H9 (cell line): ENCODE data around the gene BIRC5. TPM values are rescaled to one million over a fixed set of nuclear protein-coding genes. Genes with fewer than 3 reads are reported as not detected.
"Not testable (repeated sequence)": the region's sequence is repeated elsewhere in the genome, so short reads cannot be mapped to it uniquely, and the experiment has no call there.

Experiments used
- DNase-seq: peaks from one replicate; pipeline ENCODE4 v3.0.0-alpha.2; 2017
- H2AFZ ChIP-seq: one replicate; pipeline ENCODE4 v1.6.1; 2013; ENCODE audit warnings: mild to moderate bottlenecking, low read length, control low read depth, moderate library complexity
- H2AK5ac ChIP-seq: 2 replicates; pipeline ENCODE4 v1.6.1; 2013; ENCODE audit warnings: low read length, control low read depth, mixed read lengths; ENCODE audit not compliant: insufficient read length
- H2BK120ac ChIP-seq: one replicate; pipeline ENCODE4 v1.6.1; 2013; ENCODE audit warnings: low read depth, mild to moderate bottlenecking, low read length, control low read depth, inconsistent platforms; ENCODE audit not compliant: poor library complexity, severe bottlenecking
- H2BK12ac ChIP-seq: 2 replicates; pipeline ENCODE4 v1.6.1; 2013; ENCODE audit warnings: low read length, control low read depth, mixed read lengths, low read depth; ENCODE audit not compliant: insufficient read length
- H2BK15ac ChIP-seq: 2 replicates; pipeline ENCODE4 v1.6.1; 2013; ENCODE audit warnings: low read depth, low read length, control low read depth
- H2BK20ac ChIP-seq: one replicate; pipeline ENCODE4 v1.6.1; 2013; ENCODE audit warnings: low read depth, mild to moderate bottlenecking, low read length, control low read depth, inconsistent platforms; ENCODE audit not compliant: poor library complexity, severe bottlenecking
- H2BK5ac ChIP-seq: 2 replicates; pipeline ENCODE4 v1.6.1; 2013; ENCODE audit warnings: low read length, control low read depth, mixed read lengths; ENCODE audit not compliant: insufficient read length
- H3K14ac ChIP-seq: 2 replicates; pipeline ENCODE4 v1.6.1; 2013; ENCODE audit warnings: low read length, control low read depth; ENCODE audit not compliant: insufficient read depth
- H3K18ac ChIP-seq: 2 replicates; pipeline ENCODE4 v1.6.1; 2013; ENCODE audit warnings: low read depth, mild to moderate bottlenecking, mixed read lengths, low read length, control low read depth; ENCODE audit not compliant: insufficient read length
- H3K23ac ChIP-seq: 2 replicates; pipeline ENCODE4 v1.6.1; 2013; ENCODE audit warnings: low read length, control low read depth, mixed read lengths, low read depth; ENCODE audit not compliant: insufficient read length
- H3K23me2 ChIP-seq: 2 replicates; pipeline ENCODE4 v1.6.1; 2013; ENCODE audit warnings: low read depth, mild to moderate bottlenecking, mixed read lengths, low read length, control low read depth; ENCODE audit not compliant: insufficient read length, poor library complexity, severe bottlenecking
- H3K27ac ChIP-seq: 2 replicates; pipeline ENCODE4 v1.5.1; 2013; ENCODE audit warnings: low read length, control low read depth, mixed read lengths, low read depth; ENCODE audit not compliant: insufficient read length
- H3K27me3 ChIP-seq: 2 replicates; pipeline ENCODE4 v1.6.1; 2013; ENCODE audit warnings: low read length, control low read depth, inconsistent platforms; ENCODE audit not compliant: insufficient read depth
- H3K4ac ChIP-seq: 2 replicates; pipeline ENCODE4 v1.6.1; 2013; ENCODE audit warnings: low read depth, mild to moderate bottlenecking, control low read depth, inconsistent platforms, low read length, moderate library complexity
- H3K4me1 ChIP-seq: 2 replicates; pipeline ENCODE4 v1.6.1; 2013; ENCODE audit warnings: low read length, control low read depth, inconsistent platforms; ENCODE audit not compliant: insufficient read depth
- H3K4me2 ChIP-seq: 2 replicates; pipeline ENCODE4 v1.6.1; 2013; ENCODE audit warnings: low read length, control low read depth, mixed read lengths; ENCODE audit not compliant: insufficient read length, insufficient read depth
- H3K56ac ChIP-seq: 2 replicates; pipeline ENCODE4 v1.6.1; 2013; ENCODE audit warnings: low read depth, mild to moderate bottlenecking, mixed read lengths, low read length, control low read depth; ENCODE audit not compliant: insufficient read length
- H3K79me1 ChIP-seq: 2 replicates; pipeline ENCODE4 v1.6.1; 2013; ENCODE audit warnings: low read depth, mild to moderate bottlenecking, moderate library complexity, low read length, control low read depth, inconsistent platforms; ENCODE audit not compliant: insufficient read depth, poor library complexity, severe bottlenecking
- H3K79me2 ChIP-seq: 2 replicates; pipeline ENCODE4 v1.6.1; 2013; ENCODE audit warnings: low read length, control low read depth, inconsistent platforms; ENCODE audit not compliant: insufficient read depth
- H3K9ac ChIP-seq: 2 replicates; pipeline ENCODE4 v1.6.1; 2013; ENCODE audit warnings: low read length, control low read depth, mixed read lengths; ENCODE audit not compliant: insufficient read length; ENCODE audit errors: extremely low read depth
- H3K9me3 ChIP-seq: one replicate; pipeline ENCODE4 v1.6.1; 2013; ENCODE audit warnings: low read depth, low read length, inconsistent platforms; ENCODE audit not compliant: control insufficient read depth
- H3T11ph ChIP-seq: one replicate; pipeline ENCODE4 v1.6.1; 2013; ENCODE audit warnings: mild to moderate bottlenecking, low read length, control low read depth, inconsistent platforms
- H4K20me1 ChIP-seq: one replicate; pipeline ENCODE4 v1.6.1; 2013; ENCODE audit not compliant: control insufficient read depth, insufficient read length, insufficient read depth
- H4K5ac ChIP-seq: 2 replicates; pipeline ENCODE4 v1.6.1; 2013; ENCODE audit warnings: low read depth, mild to moderate bottlenecking, mixed read lengths, low read length, control low read depth; ENCODE audit not compliant: insufficient read length
- H4K8ac ChIP-seq: replicated peaks from 2 replicates; pipeline ENCODE4 v1.6.1; 2013; ENCODE audit warnings: low read length, control low read depth, mixed read lengths, low read depth; ENCODE audit not compliant: insufficient read length
- H4K91ac ChIP-seq: 2 replicates; pipeline ENCODE4 v1.6.1; 2013; ENCODE audit warnings: low read depth, mild to moderate bottlenecking, moderate library complexity, mixed read lengths, low read length, control low read depth; ENCODE audit not compliant: insufficient read length
- H3K27ac Mint-ChIP-seq, 3 experiments: 2 replicates in 2 of 3; 3 replicates in 1 of 3; pipeline ENCODE4 v1.8.0; 2020 to 2021; ENCODE audit warnings: mixed read lengths in 3 of 3, mild to moderate bottlenecking in 1 of 3, moderate library complexity in 1 of 3
- H3K27me3 Mint-ChIP-seq: 2 replicates; pipeline ENCODE4 v1.8.0; 2021; ENCODE audit warnings: low read depth, mild to moderate bottlenecking, moderate library complexity, mixed read lengths
- H3K36me3 Mint-ChIP-seq, 3 experiments: 2 replicates in 2 of 3; 3 replicates in 1 of 3; pipeline ENCODE4 v1.8.0; 2020 to 2021; ENCODE audit warnings: low read depth in 3 of 3, mixed read lengths in 3 of 3; ENCODE audit not compliant: insufficient read depth in 1 of 3
- H3K4me1 Mint-ChIP-seq, 2 experiments: 2 replicates each; pipeline ENCODE4 v1.8.0; 2020; ENCODE audit warnings: mixed read lengths in 2 of 2
- H3K4me3 Mint-ChIP-seq, 2 experiments: 2 replicates in 1 of 2; 3 replicates in 1 of 2; pipeline ENCODE4 v1.8.0; 2020 to 2021; ENCODE audit warnings: mild to moderate bottlenecking in 2 of 2, mixed read lengths in 2 of 2, moderate library complexity in 1 of 2
- H3K9me3 Mint-ChIP-seq, 2 experiments: 2 replicates in 1 of 2; 3 replicates in 1 of 2; pipeline ENCODE4 v1.8.0; 2020; ENCODE audit warnings: mild to moderate bottlenecking in 2 of 2, mixed read lengths in 2 of 2, moderate library complexity in 1 of 2
- WGBS: extraction: QIAGEN DNeasy Blood & Tissue Kit; methylation state at CpG from one replicate; pipeline ENCODE4 v1.1.7; 2013; ENCODE audit warnings: missing lambda C conversion rate, low lambda C conversion rate, mixed read lengths; ENCODE audit not compliant: insufficient read length; ENCODE audit errors: extremely low coverage; 5-methylcytosine and 5-hydroxymethylcytosine counted together
- total RNA-seq: library from RNA; stranded (reverse); gene quantifications from 2 replicates; pipeline ENCODE4 v1.2.1, GENCODE V29; 2021
- TF ChIP-seq, protein P1 (sequence below): fragments of 200-600 bp; sonication (generic); conservative IDR thresholded peaks from 3 replicates; pipeline ENCODE4 v1.8.0; 2021; ENCODE audit warnings: antibody characterized with exemption, mild to moderate bottlenecking

The BIRC5 gene
- total RNA-seq, 1 experiment from 2014 or later, result 97.8 TPM

DNA sequence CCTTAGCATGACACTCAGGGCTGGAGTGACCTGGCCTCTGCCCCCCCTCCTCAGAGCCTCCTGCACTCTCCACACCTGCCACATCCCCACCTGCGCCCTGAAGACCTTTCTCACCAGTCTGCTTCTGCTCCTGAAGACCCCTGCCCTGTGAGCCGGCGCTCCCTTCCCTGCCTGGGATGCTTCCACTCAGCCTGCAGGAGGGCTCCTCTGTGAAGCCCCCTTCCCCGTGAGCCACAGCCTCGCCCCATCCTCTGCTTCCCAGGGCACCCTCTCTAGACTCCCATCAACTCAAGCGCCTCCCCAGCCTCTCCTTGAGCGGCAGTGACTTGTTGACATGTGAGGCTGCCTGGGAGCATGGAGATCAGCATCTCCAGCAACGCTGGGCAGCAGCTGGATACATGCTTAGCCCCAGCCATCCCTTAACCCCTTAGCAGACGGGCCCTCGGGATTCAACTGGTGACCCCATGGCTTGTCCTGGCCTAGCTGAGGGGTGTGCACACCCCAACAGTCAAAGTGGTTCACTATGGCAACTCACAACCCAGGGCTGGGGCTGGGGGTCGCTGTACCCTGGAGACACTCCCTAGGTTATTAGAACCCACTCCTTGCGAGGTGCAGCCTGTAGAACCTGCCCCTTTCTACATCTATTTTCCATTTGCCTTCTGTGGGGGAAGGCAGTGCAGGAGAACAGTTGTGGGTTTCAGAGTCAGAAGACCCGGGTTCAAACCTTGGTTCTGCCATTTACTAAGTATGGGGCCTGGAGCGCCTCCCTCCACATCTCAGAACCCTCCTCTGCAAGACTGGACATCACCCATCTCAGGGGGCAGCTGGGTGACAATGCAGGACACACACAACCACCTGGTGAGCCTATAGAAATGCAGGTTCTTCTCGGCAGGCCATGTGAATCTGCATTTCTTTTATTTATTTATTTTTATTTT, 38.9 kb downstream of the BIRC5 start:
- H3K79me2 ChIP-seq, result no peaks in the 10 kb centered on the region
- H2AFZ ChIP-seq, result no peak overlapping the region
- no peak overlapping the region for H4K5ac ChIP-seq
- no peak overlapping the region for H4K91ac ChIP-seq
- Mint-ChIP-seq H3K27me3 (peaks cover 1% of the 10 kb centered on the region; the same call in 1 of the 2 replicates), H3K9me3 (peaks cover 0 to 3% of the 10 kb centered on the region in 2 experiments; a peak in 1 of 5 replicates), H3K27ac (peak overlapping the region; percentile 39 to 84 (median 51); a peak in 3 of 7 replicates), H3K4me1 (peaks cover 19 to 51% of the 10 kb centered on the region in 2 experiments), H3K36me3 (no peaks in the 10 kb centered on the region), H3K4me3 (peak overlapping the region; percentile 60 to 81)
- no CpG with 5 or more reads among the region's 15 CpGs for WGBS
- H3K9me3 ChIP-seq, result no peaks in the 10 kb centered on the region
- no peak overlapping the region for H4K8ac ChIP-seq
- no peak overlapping the region for H2AK5ac ChIP-seq
- no peak overlapping the region for H3K9ac ChIP-seq
- no peaks in the 10 kb centered on the region for H3K23me2 ChIP-seq
- no peak overlapping the region for H2BK15ac ChIP-seq
- H4K20me1 ChIP-seq, result no peaks in the 10 kb centered on the region
- DNase-seq, result peak; percentile 34
- TF ChIP-seq, protein P1, sequence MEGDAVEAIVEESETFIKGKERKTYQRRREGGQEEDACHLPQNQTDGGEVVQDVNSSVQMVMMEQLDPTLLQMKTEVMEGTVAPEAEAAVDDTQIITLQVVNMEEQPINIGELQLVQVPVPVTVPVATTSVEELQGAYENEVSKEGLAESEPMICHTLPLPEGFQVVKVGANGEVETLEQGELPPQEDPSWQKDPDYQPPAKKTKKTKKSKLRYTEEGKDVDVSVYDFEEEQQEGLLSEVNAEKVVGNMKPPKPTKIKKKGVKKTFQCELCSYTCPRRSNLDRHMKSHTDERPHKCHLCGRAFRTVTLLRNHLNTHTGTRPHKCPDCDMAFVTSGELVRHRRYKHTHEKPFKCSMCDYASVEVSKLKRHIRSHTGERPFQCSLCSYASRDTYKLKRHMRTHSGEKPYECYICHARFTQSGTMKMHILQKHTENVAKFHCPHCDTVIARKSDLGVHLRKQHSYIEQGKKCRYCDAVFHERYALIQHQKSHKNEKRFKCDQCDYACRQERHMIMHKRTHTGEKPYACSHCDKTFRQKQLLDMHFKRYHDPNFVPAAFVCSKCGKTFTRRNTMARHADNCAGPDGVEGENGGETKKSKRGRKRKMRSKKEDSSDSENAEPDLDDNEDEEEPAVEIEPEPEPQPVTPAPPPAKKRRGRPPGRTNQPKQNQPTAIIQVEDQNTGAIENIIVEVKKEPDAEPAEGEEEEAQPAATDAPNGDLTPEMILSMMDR, result no peak
- H3K27me3 ChIP-seq, result no peaks in the 10 kb centered on the region
- no peak overlapping the region for H3K4me2 ChIP-seq
- no peak overlapping the region for H3T11ph ChIP-seq
- no peak overlapping the region for H3K18ac ChIP-seq
- no peak overlapping the region for H2BK20ac ChIP-seq
- H3K4ac ChIP-seq, result no peak overlapping the region
- H3K14ac ChIP-seq, result no peak overlapping the region; the same call in 1 of the 2 replicates
- no peak overlapping the region for H2BK12ac ChIP-seq
- no peak overlapping the region for H3K23ac ChIP-seq
- H3K27ac ChIP-seq, result no peak overlapping the region
- no peak overlapping the region for H2BK120ac ChIP-seq
- H3K56ac ChIP-seq, result no peak overlapping the region
- peaks cover 4% of the 10 kb centered on the region; the same call in 1 of the 2 replicates for H3K4me1 ChIP-seq
- H2BK5ac ChIP-seq, result no peak overlapping the region
- no peaks in the 10 kb centered on the region for H3K79me1 ChIP-seq

DNA sequence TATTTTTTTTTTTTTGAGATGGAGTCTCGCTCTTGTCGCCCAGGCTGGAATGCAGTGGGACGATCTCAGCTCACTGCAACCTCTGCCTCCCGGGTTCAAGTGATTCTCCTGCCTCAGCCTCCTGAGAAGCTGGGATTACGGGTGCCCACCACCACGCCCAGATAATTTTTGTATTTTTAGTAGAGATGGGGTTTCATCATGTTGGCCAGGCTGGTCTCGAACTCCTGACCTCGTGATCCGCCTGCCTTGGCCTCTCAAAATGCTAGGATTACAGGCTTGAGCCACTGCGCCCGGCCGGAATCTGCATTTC, 39.5 kb downstream of the BIRC5 start:
- peak overlapping the region; percentile 83 for H3K18ac ChIP-seq
- not testable (repeated sequence) for H3K56ac ChIP-seq, H3T11ph ChIP-seq, H3K27me3 ChIP-seq, H4K91ac ChIP-seq, H3K79me2 ChIP-seq, H4K5ac ChIP-seq, H2BK20ac ChIP-seq, H2BK120ac ChIP-seq, H4K20me1 ChIP-seq, H2BK5ac ChIP-seq, H2AK5ac ChIP-seq, H2BK12ac ChIP-seq, H2BK15ac ChIP-seq, H3K36me3 Mint-ChIP-seq, DNase-seq, H2AFZ ChIP-seq, H3K79me1 ChIP-seq, H3K23me2 ChIP-seq, H3K9me3 ChIP-seq, H3K14ac ChIP-seq, H3K4ac ChIP-seq, H4K8ac ChIP-seq, H3K4me1 ChIP-seq, H3K27ac ChIP-seq, H3K23ac ChIP-seq, H3K27me3 Mint-ChIP-seq, H3K9me3 Mint-ChIP-seq
- Mint-ChIP-seq H3K4me3 (peak overlapping the region; percentile 75 to 81), H3K4me1 (peaks cover 22 to 55% of the 10 kb centered on the region in 2 experiments), H3K27ac (peak overlapping the region in 1 of 3 experiments; percentile 90; a peak in 2 of 7 replicates)
- H3K4me2 ChIP-seq, result peak overlapping the region; percentile 75
- H3K9ac ChIP-seq, result peak overlapping the region; percentile 45
- WGBS, result no CpG with 5 or more reads among the region's 12 CpGs
